GM12878 (cell line): ENCODE results near the gene PBOV1. TPM values are rescaled to one million over a fixed set of nuclear protein-coding genes. Genes with fewer than 3 reads are reported as not detected.

ENCODE experiments used
- ATAC-seq: fragments of 200-7000 bp; cut with Tn5 transposase; 3 replicates; pipeline ENCODE4 v1.9.1; 2020; ENCODE audit warnings: mild to moderate bottlenecking, moderate library complexity
- BruUV-seq: library from RNA; stranded (reverse); fragments of 400-500 nt; replicated peaks from 2 replicates; lab custom pipeline; 2021; lab: Mats Ljungman, UMichigan
- CTCF ChIA-PET: fragments of 300-600 bp; sonication (Branson Sonifier 250); formaldehyde crosslinking; extraction: SDS; loops from one replicate; lab custom pipeline; 2021; ENCODE audit warnings: inconsistent platforms; lab: Yijun Ruan, JAX
- POLR2A ChIA-PET: fragments of 350-600 bp; formaldehyde crosslinking; extraction: SDS; loops from one replicate; lab custom pipeline; 2021; ENCODE audit warnings: inconsistent platforms; lab: Charles Lee
- RAD21 ChIA-PET: fragments of 300-600 bp; sonication (Branson Sonifier 250); formaldehyde crosslinking; loops from one replicate; lab custom pipeline; 2023; ENCODE audit warnings: antibody characterized with exemption; ENCODE audit not compliant: unreplicated experiment; lab: Charles Lee
- SMC1A ChIA-PET: fragments of 300-600 bp; sonication (Branson Sonifier 250); formaldehyde crosslinking; loops from one replicate; lab custom pipeline; 2023; ENCODE audit not compliant: unreplicated experiment, uncharacterized antibody; lab: Charles Lee
- DNase-seq: peaks from one replicate; pipeline ENCODE4 v3.0.0-alpha.2; 2011; ENCODE audit warnings: low read depth, low spot score
- FAIRE-seq: peaks from 3 replicates; lab custom pipeline; 2011; peaks lifted over from hg19 to GRCh38; lab: Jason Lieb, UNC
- H2AFZ ChIP-seq: 2 replicates; pipeline ENCODE4 v1.6.0; 2011; ENCODE audit warnings: low read depth, low read length, control low read depth; ENCODE audit not compliant: control insufficient read depth
- H3K27ac ChIP-seq: 2 replicates; pipeline ENCODE4 v1.5.1; 2011; ENCODE audit warnings: control low read depth; ENCODE audit not compliant: control insufficient read depth, insufficient read depth
- H3K27me3 ChIP-seq, 2 experiments: replicated peaks in 1 of 2; 2 replicates each; pipeline versions ENCODE4 v1.6.0 to v1.6.1; 2011; ENCODE audit warnings: low read length in 1 of 2; ENCODE audit not compliant: control insufficient read depth in 2 of 2, insufficient read depth in 2 of 2
- H3K36me3 ChIP-seq, 2 experiments: 2 replicates each; pipeline ENCODE4 v1.5.1; 2011; ENCODE audit warnings: low read length in 1 of 2; ENCODE audit not compliant: control insufficient read depth in 2 of 2, insufficient read depth in 2 of 2
- H3K4me1 ChIP-seq: 2 replicates; pipeline ENCODE4 v1.6.1; 2011; ENCODE audit warnings: mild to moderate bottlenecking, low read length, moderate library complexity, mixed read lengths; ENCODE audit not compliant: control insufficient read depth, insufficient read depth
- H3K4me2 ChIP-seq: 2 replicates; pipeline ENCODE4 v1.6.0; 2011; ENCODE audit warnings: control low read depth; ENCODE audit not compliant: control insufficient read depth, insufficient read depth
- H3K4me3 ChIP-seq: fragments of 200-600 bp; sonication (generic); 2 replicates; pipeline ENCODE4 v1.5.1; 2016
- H3K79me2 ChIP-seq: 2 replicates; pipeline ENCODE4 v1.6.0; 2011; ENCODE audit warnings: low read length; ENCODE audit not compliant: control insufficient read depth, insufficient read depth
- H3K9ac ChIP-seq: 2 replicates; pipeline ENCODE4 v1.8.0; 2011; ENCODE audit warnings: low read length, control low read depth, mixed read lengths; ENCODE audit not compliant: control insufficient read depth, insufficient read depth
- H3K9me3 ChIP-seq: replicated peaks from 3 replicates; pipeline ENCODE4 v1.5.1; 2011; ENCODE audit warnings: mild to moderate bottlenecking, low read length; ENCODE audit not compliant: control insufficient read depth, insufficient read depth
- H4K20me1 ChIP-seq: 2 replicates; pipeline ENCODE4 v1.6.0; 2011; ENCODE audit not compliant: control insufficient read depth, insufficient read depth
- CEBPB ChIP-seq, 2 experiments: fragments of 150-350 bp in 1 of 2; IDR thresholded peaks; 2 replicates each; pipeline ENCODE4 v1.6.1; 2012 to 2014; ENCODE audit warnings: low read depth in 2 of 2, low read length in 2 of 2, borderline replicate concordance in 1 of 2, inconsistent platforms in 1 of 2
- FOXK2 ChIP-seq: fragments of 450-650 bp; IDR thresholded peaks from 2 replicates; pipeline ENCODE4 v1.6.1; 2017; ENCODE audit warnings: mild to moderate bottlenecking, moderate library complexity
- IKZF1 ChIP-seq: fragments of 450-650 bp; conservative IDR thresholded peaks from 2 replicates; pipeline ENCODE4 v1.6.1; 2017; ENCODE audit warnings: antibody characterized with exemption, mild to moderate bottlenecking
- KLF5 ChIP-seq: fragments of 450-650 bp; IDR thresholded peaks from 2 replicates; pipeline ENCODE4 v1.6.1; 2014; ENCODE audit warnings: mild to moderate bottlenecking; ENCODE audit not compliant: partially characterized antibody
- POLR2A ChIP-seq: IDR thresholded peaks from 2 replicates; pipeline ENCODE4 v1.6.1; 2011; ENCODE audit warnings: low read depth, mild to moderate bottlenecking, low read length
- SRF ChIP-seq, 2 experiments: IDR thresholded peaks; 2 replicates each; pipeline ENCODE4 v1.6.1; 2011; ENCODE audit warnings: low read depth in 2 of 2, low read length in 2 of 2, mild to moderate bottlenecking in 1 of 2, moderate library complexity in 1 of 2
- STAT3 ChIP-seq: IDR thresholded peaks from 2 replicates; pipeline ENCODE4 v1.6.1; 2011; ENCODE audit warnings: low read depth, low read length, improper control_type of control experiment
- ZNF217 ChIP-seq: fragments of 450-650 bp; IDR thresholded peaks from 2 replicates; pipeline ENCODE4 v1.6.1; 2017; ENCODE audit warnings: antibody characterized with exemption, mild to moderate bottlenecking
- WGBS: methylation state at CpG from one replicate; pipeline ENCODE4 v1.1.6; 2016; ENCODE audit warnings: low lambda C conversion rate; ENCODE audit not compliant: insufficient replicate concordance, insufficient coverage; ENCODE audit errors: missing lambda C conversion rate; 5-methylcytosine and 5-hydroxymethylcytosine counted together
- in situ Hi-C: fragments of 300-500 bp; cut with MboI; formaldehyde crosslinking; loops from 9 replicates; pipeline ENCODE4 v1.14.3; 2018; ENCODE audit warnings: mixed read lengths
- intact Hi-C: fragments of 100-400 bp; cut with micrococcal nuclease; formaldehyde crosslinking; loops from one replicate; pipeline ENCODE4 v1.14.2; 2022; ENCODE audit not compliant: unreplicated experiment
- polyA plus RNA-seq, 11 experiments: library from polyadenylated mRNA; depleted of rRNA in 4 of 11; unstranded in 6 of 11; stranded (reverse) in 5 of 11; fragments of >200 nt; fragmentation: Nextera tagmentation in 4 of 11; fragmentation: Illumina TruSeq in 1 of 11; extraction: Ambion mirVana in 4 of 11; extraction: Trizol in 1 of 11; gene quantifications; 1 replicate in 1 of 11; 2 replicates in 10 of 11; pipeline versions ENCODE4 v1.2.1 to v1.2.3, GENCODE V29; 2011 to 2016; ENCODE audit warnings: inconsistent platforms in 2 of 11, missing spikeins in 2 of 11, low read depth in 1 of 11
- total RNA-seq, 4 experiments: library from RNA; depleted of rRNA in 3 of 4; stranded (reverse); fragments of >200 nt in 3 of 4; fragmentation: Illumina TruSeq in 1 of 4; extraction: Trizol in 1 of 4; gene quantifications; 2 replicates each; pipeline versions ENCODE4 v1.2.1 to v1.2.3, GENCODE V29; 2013 to 2021
- TF ChIP-seq, protein P1 (sequence below): IDR thresholded peaks from 2 replicates; pipeline ENCODE4 v1.6.1; 2012; ENCODE audit warnings: low read length, inconsistent platforms
- TF ChIP-seq, protein P2 (sequence below): fragments of 450-650 bp; IDR thresholded peaks from 2 replicates; pipeline ENCODE4 v1.6.1; 2017; ENCODE audit warnings: borderline replicate concordance
- TF ChIP-seq, protein P3 (sequence below): IDR thresholded peaks from 2 replicates; pipeline ENCODE4 v1.6.1; 2012; ENCODE audit warnings: mild to moderate bottlenecking, low read depth, low read length

Gene PBOV1
- total and polyA plus RNA-seq, 10 of the 15 experiments (the other 5 are each of a cell fraction or from before 2014, with no cell fraction given), result not detected

DNA sequence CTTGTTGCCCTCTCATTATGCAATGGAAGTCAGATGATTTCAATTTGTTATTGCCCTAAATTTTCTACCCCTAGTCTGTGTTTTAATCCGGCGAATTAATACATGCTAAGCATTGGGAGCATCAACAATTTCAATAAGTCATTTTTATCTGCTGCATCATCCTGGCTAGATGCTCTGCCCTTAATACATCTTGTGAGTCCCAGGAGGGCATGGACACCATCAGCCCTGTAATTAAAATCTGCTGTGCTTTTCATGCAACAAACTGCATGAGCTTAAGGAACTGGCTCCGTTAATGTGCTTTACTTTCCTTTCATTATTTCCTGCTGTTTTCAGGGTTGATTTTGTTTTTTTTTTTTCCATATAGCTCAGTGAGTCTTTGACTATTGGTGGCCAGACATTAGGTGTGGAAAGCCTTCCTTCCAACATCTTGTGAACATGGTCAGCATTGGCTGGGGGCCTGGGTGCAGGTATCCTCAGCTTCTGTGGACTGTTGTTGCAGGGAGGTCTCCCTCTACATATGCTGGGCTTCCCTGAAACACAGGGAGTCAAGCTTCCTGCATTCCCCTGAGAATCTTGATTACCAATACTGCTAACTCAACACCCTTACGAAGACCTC is 8.5 kb upstream of the PBOV1 start:
- in situ Hi-C loops, result no loop called here
- ChIA-PET SMC1A (interaction anchor here (0.6 to 1.0 kb wide), 2 partner anchors 38 to 365 kb away, joined by 3 to 4 read pairs; no protein-coding TSS in a partner anchor), RAD21 (no interaction called here), CTCF (interaction anchor here (1.0 kb wide), 1 partner anchor 15 kb away, joined by 3 read pairs; no protein-coding TSS in a partner anchor), POLR2A (no interaction called here)
- no peak overlapping the region for H3K4me2 ChIP-seq
- DNase-seq (no peak), ATAC-seq (no peak), FAIRE-seq (no peak)
- 0 out of 2 replicates have a peak, but pooled peaks cover 2% of the 10 kb centered on the region for H3K4me1 ChIP-seq
- WGBS, result 48% methylated on average over 4 of the region's 4 CpGs
- no peak overlapping the region for H3K4me3 ChIP-seq
- TF ChIP-seq, protein P1, sequence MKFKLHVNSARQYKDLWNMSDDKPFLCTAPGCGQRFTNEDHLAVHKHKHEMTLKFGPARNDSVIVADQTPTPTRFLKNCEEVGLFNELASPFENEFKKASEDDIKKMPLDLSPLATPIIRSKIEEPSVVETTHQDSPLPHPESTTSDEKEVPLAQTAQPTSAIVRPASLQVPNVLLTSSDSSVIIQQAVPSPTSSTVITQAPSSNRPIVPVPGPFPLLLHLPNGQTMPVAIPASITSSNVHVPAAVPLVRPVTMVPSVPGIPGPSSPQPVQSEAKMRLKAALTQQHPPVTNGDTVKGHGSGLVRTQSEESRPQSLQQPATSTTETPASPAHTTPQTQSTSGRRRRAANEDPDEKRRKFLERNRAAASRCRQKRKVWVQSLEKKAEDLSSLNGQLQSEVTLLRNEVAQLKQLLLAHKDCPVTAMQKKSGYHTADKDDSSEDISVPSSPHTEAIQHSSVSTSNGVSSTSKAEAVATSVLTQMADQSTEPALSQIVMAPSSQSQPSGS, result no peak
- TF ChIP-seq KLF5, result no peak
- TF ChIP-seq POLR2A, result no peak
- no peak for TF ChIP-seq CEBPB (IDR thresholded peaks at IDR 0.05; ENCODE audit: borderline replicate concordance in 1 of 2, low read depth in 2 of 2, low read length in 2 of 2)
- no peak for TF ChIP-seq STAT3
- no peak overlapping the region for H2AFZ ChIP-seq
- no peaks in the 10 kb centered on the region for H3K9me3 ChIP-seq
- no peaks in the 10 kb centered on the region for H4K20me1 ChIP-seq
- intact Hi-C loops, result no loop called here
- H3K36me3 ChIP-seq, result no peaks in the 10 kb centered on the region
- H3K27me3 ChIP-seq, result no peaks in the 10 kb centered on the region; a peak in 1 of 4 replicates
- no peak overlapping the region for H3K27ac ChIP-seq
- H3K79me2 ChIP-seq, result no peaks in the 10 kb centered on the region
- no TSS peak for BruUV-seq
- H3K9ac ChIP-seq, result no peak overlapping the region

DNA sequence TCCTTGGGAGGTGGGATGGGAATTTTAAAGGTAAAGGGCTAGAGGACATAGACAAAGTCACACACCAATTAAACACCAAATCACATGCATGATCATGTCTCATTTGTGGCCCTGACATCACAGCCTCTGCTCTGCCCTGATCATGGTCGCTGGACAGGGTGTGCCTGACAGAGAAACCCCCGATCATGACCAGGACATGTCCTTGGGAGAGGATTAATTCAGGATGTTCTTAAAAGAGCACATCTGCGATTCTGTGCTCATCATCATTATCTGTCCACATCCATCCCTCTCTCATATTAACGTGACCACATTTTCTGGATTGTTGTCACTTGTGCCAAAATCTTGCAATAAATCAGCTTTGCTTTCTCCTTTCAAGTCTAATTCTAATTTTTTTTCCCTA is 7.7 kb upstream of the PBOV1 start:
- ChIA-PET RAD21 (no interaction called here), SMC1A (interaction anchor here (1.0 kb wide), 1 partner anchor 37 kb away, joined by 3 read pairs; no protein-coding TSS in a partner anchor), CTCF (no interaction called here), POLR2A (interaction anchor here (0.6 kb wide), 1 partner anchor 177 kb away, joined by 4 read pairs; no protein-coding TSS in a partner anchor)
- Histone ChIP-seq H3K4me3 (no peak overlapping the region), H2AFZ (no peak overlapping the region), H3K36me3 (no peaks in the 10 kb centered on the region), H3K27me3 (no peaks in the 10 kb centered on the region; a peak in 1 of 4 replicates), H3K9me3 (no peaks in the 10 kb centered on the region), H3K4me1 (no peaks in the 10 kb centered on the region), H3K9ac (no peak overlapping the region), H3K4me2 (no peak overlapping the region), H3K79me2 (no peaks in the 10 kb centered on the region), H4K20me1 (no peaks in the 10 kb centered on the region), H3K27ac (no peak overlapping the region)
- no TSS peak for BruUV-seq
- 6% methylated on average over 4 of the region's 4 CpGs for WGBS
- ATAC-seq, result no peak
- FAIRE-seq, result no peak
- intact Hi-C loops (no loop called here), in situ Hi-C loops (no loop called here)
- DNase-seq, result no peak
- TF ChIP-seq, protein P2, sequence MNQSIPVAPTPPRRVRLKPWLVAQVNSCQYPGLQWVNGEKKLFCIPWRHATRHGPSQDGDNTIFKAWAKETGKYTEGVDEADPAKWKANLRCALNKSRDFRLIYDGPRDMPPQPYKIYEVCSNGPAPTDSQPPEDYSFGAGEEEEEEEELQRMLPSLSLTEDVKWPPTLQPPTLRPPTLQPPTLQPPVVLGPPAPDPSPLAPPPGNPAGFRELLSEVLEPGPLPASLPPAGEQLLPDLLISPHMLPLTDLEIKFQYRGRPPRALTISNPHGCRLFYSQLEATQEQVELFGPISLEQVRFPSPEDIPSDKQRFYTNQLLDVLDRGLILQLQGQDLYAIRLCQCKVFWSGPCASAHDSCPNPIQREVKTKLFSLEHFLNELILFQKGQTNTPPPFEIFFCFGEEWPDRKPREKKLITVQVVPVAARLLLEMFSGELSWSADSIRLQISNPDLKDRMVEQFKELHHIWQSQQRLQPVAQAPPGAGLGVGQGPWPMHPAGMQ, result no peak
- TF ChIP-seq, protein P3, sequence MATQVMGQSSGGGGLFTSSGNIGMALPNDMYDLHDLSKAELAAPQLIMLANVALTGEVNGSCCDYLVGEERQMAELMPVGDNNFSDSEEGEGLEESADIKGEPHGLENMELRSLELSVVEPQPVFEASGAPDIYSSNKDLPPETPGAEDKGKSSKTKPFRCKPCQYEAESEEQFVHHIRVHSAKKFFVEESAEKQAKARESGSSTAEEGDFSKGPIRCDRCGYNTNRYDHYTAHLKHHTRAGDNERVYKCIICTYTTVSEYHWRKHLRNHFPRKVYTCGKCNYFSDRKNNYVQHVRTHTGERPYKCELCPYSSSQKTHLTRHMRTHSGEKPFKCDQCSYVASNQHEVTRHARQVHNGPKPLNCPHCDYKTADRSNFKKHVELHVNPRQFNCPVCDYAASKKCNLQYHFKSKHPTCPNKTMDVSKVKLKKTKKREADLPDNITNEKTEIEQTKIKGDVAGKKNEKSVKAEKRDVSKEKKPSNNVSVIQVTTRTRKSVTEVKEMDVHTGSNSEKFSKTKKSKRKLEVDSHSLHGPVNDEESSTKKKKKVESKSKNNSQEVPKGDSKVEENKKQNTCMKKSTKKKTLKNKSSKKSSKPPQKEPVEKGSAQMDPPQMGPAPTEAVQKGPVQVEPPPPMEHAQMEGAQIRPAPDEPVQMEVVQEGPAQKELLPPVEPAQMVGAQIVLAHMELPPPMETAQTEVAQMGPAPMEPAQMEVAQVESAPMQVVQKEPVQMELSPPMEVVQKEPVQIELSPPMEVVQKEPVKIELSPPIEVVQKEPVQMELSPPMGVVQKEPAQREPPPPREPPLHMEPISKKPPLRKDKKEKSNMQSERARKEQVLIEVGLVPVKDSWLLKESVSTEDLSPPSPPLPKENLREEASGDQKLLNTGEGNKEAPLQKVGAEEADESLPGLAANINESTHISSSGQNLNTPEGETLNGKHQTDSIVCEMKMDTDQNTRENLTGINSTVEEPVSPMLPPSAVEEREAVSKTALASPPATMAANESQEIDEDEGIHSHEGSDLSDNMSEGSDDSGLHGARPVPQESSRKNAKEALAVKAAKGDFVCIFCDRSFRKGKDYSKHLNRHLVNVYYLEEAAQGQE, result no peak
- no peak for TF ChIP-seq ZNF217
- no peak for TF ChIP-seq SRF (IDR thresholded peaks at IDR 0.05; ENCODE audit: low read depth in 2 of 2, low read length in 2 of 2)
- TF ChIP-seq IKZF1, result no peak
- no peak for TF ChIP-seq FOXK2
